ENCODE results near the gene JMJD8.

GRCh38 chr16:676913-677312 is 7.2 kb downstream of the JMJD8 start:
- TF ChIP-seq CTCF (IDR thresholded peaks at IDR 0.05; ENCODE audit: low read length) (no peak), EZH2 (optimal IDR thresholded peaks at IDR 0.05; ENCODE audit: low read depth, low read length) (no peak), EZH2phosphoT487 (IDR thresholded peaks at IDR 0.05; ENCODE audit: low read length) (no peak)

All from MM.1S (cell line).